NT2/D1 (cell line): ENCODE results near the gene UNC80.

Experiments used
- SUZ12 ChIP-seq: IDR thresholded peaks from 2 replicates; pipeline ENCODE4 v1.6.1; 2011; ENCODE audit not compliant: insufficient read length, insufficient read depth; ENCODE audit errors: extremely low read depth
- YY1 ChIP-seq: IDR thresholded peaks from 2 replicates; pipeline ENCODE4 v1.6.1; 2011; ENCODE audit not compliant: insufficient read length, insufficient read depth
- ZNF274 ChIP-seq: IDR thresholded peaks from 2 replicates; pipeline ENCODE4 v1.6.1; 2011; ENCODE audit warnings: mild to moderate bottlenecking, low read depth, low read length

DNA sequence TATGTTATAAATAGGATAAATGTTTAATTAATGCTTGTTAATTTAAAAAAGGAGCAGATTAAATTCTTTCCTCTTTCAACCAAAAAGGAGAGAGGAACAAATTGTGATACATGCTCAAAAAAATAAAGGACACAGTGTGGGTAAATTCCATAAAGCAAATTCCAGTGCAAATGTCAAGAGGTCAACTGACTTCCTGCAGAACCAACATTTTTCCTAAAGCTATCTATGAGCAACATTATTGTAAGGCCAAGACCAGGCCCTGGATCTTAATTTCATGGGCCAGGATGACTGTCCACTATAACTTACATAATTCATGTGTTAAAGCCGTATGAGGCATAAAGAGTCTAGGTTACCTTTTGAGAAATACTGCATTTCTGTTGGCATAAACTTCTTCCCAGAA is 136.9 kb downstream of the UNC80 start:
- TF ChIP-seq ZNF274 = no peak
- no peak for TF ChIP-seq YY1
- TF ChIP-seq SUZ12 = no peak
